Effector memory CD4-positive, alpha-beta T cell (primary cell): ENCODE results near the gene SPACA7.

ENCODE experiments used
- DNase-seq, 3 donors: peaks; one replicate each; pipeline ENCODE4 v3.0.0-alpha.2; 2020
- H3K27ac ChIP-seq: 2 replicates; pipeline ENCODE4 v1.7.0; 2013; ENCODE audit warnings: mild to moderate bottlenecking, low read length, moderate library complexity; ENCODE audit not compliant: insufficient read depth, poor library complexity, severe bottlenecking
- H3K27me3 ChIP-seq: replicated peaks from 2 replicates; pipeline ENCODE4 v1.7.0; 2013; ENCODE audit warnings: mild to moderate bottlenecking, low read length; ENCODE audit not compliant: insufficient read depth, control insufficient read depth, poor library complexity, severe bottlenecking
- H3K36me3 ChIP-seq: 2 replicates; pipeline ENCODE4 v1.7.0; 2013; ENCODE audit warnings: mild to moderate bottlenecking, low read length, moderate library complexity; ENCODE audit not compliant: control insufficient read depth, insufficient read depth
- H3K4me1 ChIP-seq: 2 replicates; pipeline ENCODE4 v1.7.0; 2013; ENCODE audit warnings: low read length, mild to moderate bottlenecking; ENCODE audit not compliant: control insufficient read depth, insufficient read depth, poor library complexity, severe bottlenecking
- H3K4me3 ChIP-seq: 2 replicates; pipeline ENCODE4 v1.7.0; 2013; ENCODE audit warnings: low read length, low read depth, mild to moderate bottlenecking; ENCODE audit not compliant: insufficient read depth, poor library complexity, severe bottlenecking
- H3K9me3 ChIP-seq: 2 replicates; pipeline ENCODE4 v1.7.0; 2013; ENCODE audit warnings: mild to moderate bottlenecking, low read length, moderate library complexity; ENCODE audit not compliant: control insufficient read depth
- total RNA-seq, 3 donors: gene quantifications; one replicate each; lab custom pipeline; 2026; lab: John Stamatoyannopoulos, UW

Gene SPACA7, protein sequence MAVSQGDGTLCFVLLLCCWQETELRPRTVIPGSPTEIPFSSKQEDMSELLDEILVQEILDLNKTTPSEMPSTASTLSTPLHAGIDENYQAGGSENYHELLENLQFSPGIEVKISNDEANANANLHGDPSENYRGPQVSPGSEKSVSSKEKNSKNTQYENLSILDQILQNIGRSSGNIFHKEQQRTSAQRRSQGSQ
- 0 reads per million in 3 donors for total RNA-seq

GRCh38 chr13:112376050-112376681 lies at the start of gene SPACA7:
Gene SPACA7 (plus strand): TSS chr13:112376355. CDS start chr13:112376386, 31 bp downstream.
- Histone ChIP-seq H3K4me3 (no peak within 1 kb of the TSS), H3K4me1 (no peaks in the 10 kb centered on the region), H3K27me3 (no peaks in the 10 kb centered on the region), H3K36me3 (no peaks in the 10 kb centered on the region), H3K27ac (no peak within 1 kb of the TSS), H3K9me3 (no peaks in the 10 kb centered on the region)
- no peak for DNase-seq

- DNase-seq = no peak
- no peaks in the 10 kb centered on the region for H3K27me3 ChIP-seq
- no peak overlapping the region for H3K4me3 ChIP-seq
- no peaks in the 10 kb centered on the region for H3K36me3 ChIP-seq
- no peak overlapping the region for H3K27ac ChIP-seq
- H3K9me3 ChIP-seq = no peaks in the 10 kb centered on the region
- H3K4me1 ChIP-seq = no peaks in the 10 kb centered on the region
Measured at GRCh38 chr13:112326821-112327370, 49.3 kb upstream of the SPACA7 start.

- H3K27ac ChIP-seq = no peak overlapping the region
- H3K4me3 ChIP-seq = no peak overlapping the region
- no peaks in the 10 kb centered on the region for H3K36me3 ChIP-seq
- no peaks in the 10 kb centered on the region for H3K9me3 ChIP-seq
- H3K27me3 ChIP-seq = peaks cover 5% of the 10 kb centered on the region
- DNase-seq = no peak
- no peaks in the 10 kb centered on the region for H3K4me1 ChIP-seq
Measured at GRCh38 chr13:112328936-112329335, 47.2 kb upstream of the SPACA7 start.

DNA sequence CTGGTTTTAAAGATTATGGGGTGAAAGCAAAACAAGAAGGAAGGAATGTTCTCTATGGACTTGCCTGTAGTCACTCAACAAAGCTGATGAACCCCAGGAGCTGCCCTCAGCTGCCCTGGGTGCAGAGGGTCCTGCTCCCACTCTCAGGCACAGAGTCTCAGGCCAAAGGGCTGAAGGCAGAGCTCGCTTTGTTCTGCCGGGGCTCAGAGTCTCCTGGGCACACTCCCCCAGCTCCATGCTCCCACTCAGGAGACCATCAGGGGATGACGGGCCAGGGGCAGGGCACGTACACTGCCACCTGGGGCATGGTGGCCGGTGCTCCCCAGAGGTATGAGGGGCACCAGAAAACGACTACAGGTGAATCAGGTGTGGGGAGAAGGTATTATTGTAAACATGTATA lies 46.8 kb upstream of the SPACA7 start:
- DNase-seq = no peak
- Histone ChIP-seq H3K4me1 (no peaks in the 10 kb centered on the region), H3K9me3 (no peaks in the 10 kb centered on the region), H3K27ac (no peak overlapping the region), H3K36me3 (no peaks in the 10 kb centered on the region), H3K4me3 (no peak overlapping the region), H3K27me3 (peaks cover 5% of the 10 kb centered on the region)

DNA sequence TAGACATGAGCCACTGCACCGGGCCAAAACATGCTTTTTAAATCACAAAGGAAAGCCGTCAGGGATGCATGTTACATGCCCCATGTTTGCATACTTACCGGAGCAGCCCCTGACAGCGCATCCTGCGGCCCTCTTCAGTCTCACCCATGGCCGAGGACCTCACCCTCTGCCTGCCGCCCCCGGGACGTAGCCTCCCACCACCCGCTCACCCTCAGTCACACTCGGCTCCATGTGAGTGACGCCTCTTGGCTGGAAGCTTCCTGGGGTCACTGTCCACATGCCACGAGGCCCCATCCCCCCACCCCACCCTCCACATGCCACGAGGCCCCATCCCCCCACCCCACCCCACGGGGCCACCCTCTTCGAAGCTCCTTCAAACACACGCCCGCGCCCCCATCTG lies 46.1 kb upstream of the SPACA7 start:
- Histone ChIP-seq H3K27me3 (peaks cover 5% of the 10 kb centered on the region), H3K36me3 (no peaks in the 10 kb centered on the region), H3K27ac (no peak overlapping the region), H3K9me3 (no peaks in the 10 kb centered on the region), H3K4me1 (no peaks in the 10 kb centered on the region), H3K4me3 (no peak overlapping the region)
- DNase-seq = no peak

- H3K27ac ChIP-seq = no peak overlapping the region
- no peaks in the 10 kb centered on the region for H3K36me3 ChIP-seq
- H3K27me3 ChIP-seq = peaks cover 5% of the 10 kb centered on the region
- no peak for DNase-seq
- H3K4me1 ChIP-seq = no peaks in the 10 kb centered on the region
- no peaks in the 10 kb centered on the region for H3K9me3 ChIP-seq
- H3K4me3 ChIP-seq = no peak overlapping the region
Measured at GRCh38 chr13:112330479-112331381, 45.4 kb upstream of the SPACA7 start.

- Histone ChIP-seq H3K36me3 (no peaks in the 10 kb centered on the region), H3K27me3 (peaks cover 5% of the 10 kb centered on the region), H3K27ac (no peak overlapping the region), H3K9me3 (no peaks in the 10 kb centered on the region), H3K4me3 (no peak overlapping the region), H3K4me1 (no peaks in the 10 kb centered on the region)
- no peak for DNase-seq
Measured at GRCh38 chr13:112331675-112332074, 44.5 kb upstream of the SPACA7 start.

- Histone ChIP-seq H3K27ac (no peak overlapping the region), H3K9me3 (no peaks in the 10 kb centered on the region), H3K4me1 (no peaks in the 10 kb centered on the region), H3K27me3 (peaks cover 5% of the 10 kb centered on the region), H3K36me3 (no peaks in the 10 kb centered on the region), H3K4me3 (no peak overlapping the region)
- DNase-seq = no peak
Measured at GRCh38 chr13:112332727-112333126, 43.4 kb upstream of the SPACA7 start.

- no peaks in the 10 kb centered on the region for H3K36me3 ChIP-seq
- no peak for DNase-seq
- no peaks in the 10 kb centered on the region for H3K9me3 ChIP-seq
- H3K27me3 ChIP-seq = peaks cover 5% of the 10 kb centered on the region
- H3K4me3 ChIP-seq = no peak overlapping the region
- no peak overlapping the region for H3K27ac ChIP-seq
- no peaks in the 10 kb centered on the region for H3K4me1 ChIP-seq
Measured at GRCh38 chr13:112333756-112334543, 42.2 kb upstream of the SPACA7 start.
